ENCODE data around the gene NBEA.

NBEA gene

DNA sequence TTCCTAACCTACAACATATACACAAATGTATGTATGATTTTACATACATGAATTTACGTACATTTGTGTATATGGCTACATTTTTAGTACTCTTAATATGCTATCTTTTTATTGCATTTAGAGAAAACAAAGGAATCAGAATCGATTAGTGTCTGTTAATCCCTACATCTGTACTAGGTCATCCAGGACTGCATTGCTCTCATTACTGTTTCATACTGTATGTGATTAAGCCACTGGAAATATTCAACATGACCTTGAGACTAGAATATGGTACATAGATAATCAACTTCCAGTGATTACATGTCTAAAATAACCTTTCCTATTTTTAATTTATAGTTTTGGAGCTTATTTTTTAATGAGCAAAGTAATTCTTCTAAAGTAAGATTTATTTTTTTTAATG, 539.7 kb downstream of the NBEA start:
- no peak overlapping the region for H3K27ac ChIP-seq
- in situ Hi-C loops (cut with HindIII; ENCODE audit: low pct_ligation_motif_present, low sequenced_read_pairs), result no loop called here
- H3K4me3 ChIP-seq (ENCODE audit: low read depth, low read length), result no peak overlapping the region
- peaks cover 24% of the 10 kb centered on the region for H3K27me3 ChIP-seq (replicated peaks)
- TF ChIP-seq CTCF (IDR thresholded peaks at IDR 0.05; ENCODE audit: low read depth, low read length, missing control alignments), result no peak
- no peaks in the 10 kb centered on the region for H3K36me3 ChIP-seq (replicated peaks)
- no peak for DNase-seq

DNA sequence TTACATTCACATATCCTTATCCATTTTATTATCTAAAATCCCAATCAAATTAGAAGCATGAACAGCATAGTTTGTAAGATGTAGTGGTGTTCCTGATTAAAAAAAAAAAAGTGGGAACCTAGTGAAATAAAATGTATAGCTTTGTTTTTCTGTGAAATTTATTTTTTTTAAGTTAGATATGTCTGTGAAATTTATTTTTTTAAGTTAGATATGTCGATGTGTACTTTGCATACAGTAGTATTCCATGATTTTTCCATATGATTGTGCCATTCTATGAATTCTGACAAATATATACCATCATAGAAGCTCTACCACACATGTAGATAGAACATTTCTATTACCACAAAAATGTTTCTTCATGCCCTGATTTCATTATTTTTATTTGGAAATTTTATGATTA, 540.5 kb downstream of the NBEA start:
- Histone ChIP-seq H3K4me3 (ENCODE audit: low read depth, low read length) (no peak overlapping the region), H3K36me3 (replicated peaks) (no peaks in the 10 kb centered on the region), H3K27me3 (replicated peaks) (peaks cover 16% of the 10 kb centered on the region), H3K27ac (no peak overlapping the region)
- no peak for TF ChIP-seq CTCF (IDR thresholded peaks at IDR 0.05; ENCODE audit: low read depth, low read length, missing control alignments)
- in situ Hi-C loops (cut with HindIII; ENCODE audit: low pct_ligation_motif_present, low sequenced_read_pairs), result no loop called here
- no peak for DNase-seq

GRCh38 chr13:35483761-35484160, 541.7 kb downstream of the NBEA start:
- in situ Hi-C loops (cut with HindIII; ENCODE audit: low pct_ligation_motif_present, low sequenced_read_pairs), result no loop called here
- TF ChIP-seq CTCF (IDR thresholded peaks at IDR 0.05; ENCODE audit: low read depth, low read length, missing control alignments), result no peak
- Histone ChIP-seq H3K36me3 (replicated peaks) (no peaks in the 10 kb centered on the region), H3K4me3 (ENCODE audit: low read depth, low read length) (no peak overlapping the region), H3K27me3 (replicated peaks) (peaks cover 5% of the 10 kb centered on the region), H3K27ac (no peak overlapping the region)
- DNase-seq, result no peak

DNA sequence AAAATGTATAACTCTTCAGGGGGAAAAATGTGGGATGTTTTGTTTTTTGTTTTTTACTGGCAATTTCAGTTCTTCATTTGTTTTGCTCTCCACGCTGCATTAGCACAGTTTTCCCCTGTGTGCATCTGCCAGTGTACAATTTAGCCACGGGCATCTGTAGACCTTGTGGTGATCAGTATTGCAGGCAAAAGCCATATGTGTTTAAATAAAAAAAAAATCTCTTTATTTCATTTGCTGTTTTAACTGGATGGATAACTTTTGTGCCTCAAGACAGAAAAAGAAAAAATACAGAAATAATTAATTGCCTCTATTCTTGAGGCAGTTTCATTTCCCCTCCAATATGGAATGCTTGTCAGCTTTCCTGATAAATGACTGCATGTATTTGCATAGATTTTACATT, 542.3 kb downstream of the NBEA start:
- H3K4me3 ChIP-seq (ENCODE audit: low read depth, low read length), result no peak overlapping the region
- in situ Hi-C loops (cut with HindIII; ENCODE audit: low pct_ligation_motif_present, low sequenced_read_pairs), result no loop called here
- TF ChIP-seq CTCF (IDR thresholded peaks at IDR 0.05; ENCODE audit: low read depth, low read length, missing control alignments), result no peak

DNA sequence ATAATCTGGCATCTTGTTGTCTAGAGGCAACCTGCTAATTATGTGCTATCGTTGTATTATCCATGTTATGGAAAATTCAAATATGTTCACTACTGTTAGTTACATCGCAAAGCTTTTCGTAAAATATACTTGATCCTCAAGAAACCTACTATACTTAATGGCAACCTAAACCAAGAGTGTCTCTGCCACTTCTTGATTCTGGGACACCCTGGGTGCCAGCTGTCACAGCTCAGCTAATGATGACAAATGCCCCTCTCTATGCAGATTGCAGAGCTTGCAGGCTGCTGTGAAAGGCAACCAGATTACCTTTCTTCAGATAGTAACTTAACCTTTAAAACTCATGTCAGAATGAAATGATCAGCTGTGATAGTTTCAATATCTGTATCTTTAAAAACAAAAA, 543.4 kb downstream of the NBEA start:
- DNase-seq, result no peak
- in situ Hi-C loops (cut with HindIII; ENCODE audit: low pct_ligation_motif_present, low sequenced_read_pairs), result no loop called here
- no peak overlapping the region for H3K27ac ChIP-seq
- no peak for TF ChIP-seq CTCF (IDR thresholded peaks at IDR 0.05; ENCODE audit: low read depth, low read length, missing control alignments)
- H3K36me3 ChIP-seq (replicated peaks), result no peaks in the 10 kb centered on the region
- H3K27me3 ChIP-seq (replicated peaks), result no peaks in the 10 kb centered on the region
- H3K4me3 ChIP-seq (ENCODE audit: low read depth, low read length), result no peak overlapping the region

More for the DNA sequence above, 542.3 kb downstream of the NBEA start:
- Histone ChIP-seq H3K36me3 (replicated peaks) (no peaks in the 10 kb centered on the region), H3K27ac (no peak overlapping the region), H3K27me3 (replicated peaks) (no peaks in the 10 kb centered on the region)
- DNase-seq, result no peak

GRCh38 chr13:35489050-35489449, 547.0 kb downstream of the NBEA start:
- H3K27ac ChIP-seq, result no peak overlapping the region
- TF ChIP-seq CTCF (IDR thresholded peaks at IDR 0.05; ENCODE audit: low read depth, low read length, missing control alignments), result no peak
- no peaks in the 10 kb centered on the region for H3K27me3 ChIP-seq (replicated peaks)
- no peak for DNase-seq
- H3K36me3 ChIP-seq (replicated peaks), result no peaks in the 10 kb centered on the region
- H3K4me3 ChIP-seq (ENCODE audit: low read depth, low read length), result no peak overlapping the region
- in situ Hi-C loops (cut with HindIII; ENCODE audit: low pct_ligation_motif_present, low sequenced_read_pairs), result no loop called here

Measured in brain microvascular endothelial cell (primary cell).